Ovary (tissue), 3 donors: Measurements from ENCODE around the gene KCNIP4.

Experiments used
- EP300 ChIP-seq: sonication (generic); formaldehyde crosslinking; IDR thresholded peaks from one replicate; pipeline ENCODE4 v1.6.1; 2017; ENCODE audit warnings: antibody characterized with exemption
- POLR2A ChIP-seq: fragments of 450-650 bp; IDR thresholded peaks from one replicate; pipeline ENCODE4 v1.6.1; 2017; ENCODE audit warnings: antibody characterized with exemption, mild to moderate bottlenecking, moderate library complexity
- TF ChIP-seq, protein P1 (sequence below), 3 donors: fragments of 450-650 bp in 2 of 3; fragments of 200-600 bp in 1 of 3; IDR thresholded peaks; one replicate each; pipeline versions ENCODE4 v1.5.1 to v1.8.0; 2016 to 2022; ENCODE audit warnings: antibody characterized with exemption in 3 of 3, mild to moderate bottlenecking in 1 of 3
- donor health status: DM: no; HTN: no; CAD: no.

DNA sequence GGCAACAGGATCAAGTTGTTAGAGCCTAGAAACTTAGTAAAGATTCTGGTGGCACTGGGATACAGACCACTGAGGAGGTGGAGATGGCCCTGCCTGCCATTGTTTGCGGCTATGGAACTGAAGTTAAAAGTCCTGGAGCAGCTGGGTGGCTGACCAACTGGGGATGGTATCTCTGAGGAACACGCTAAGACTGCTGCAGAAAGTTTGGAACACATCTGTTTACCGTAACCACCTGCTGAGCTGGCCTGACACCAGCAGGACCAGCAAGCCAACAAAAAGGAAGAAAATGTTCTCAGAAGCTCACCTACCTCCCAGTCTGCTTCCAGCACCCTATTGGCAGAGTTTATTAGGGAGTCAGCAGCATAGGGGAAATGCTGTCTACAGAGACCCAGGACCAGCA lies 1265.7 kb downstream of the KCNIP4 start:
- TF ChIP-seq POLR2A = no peak
- TF ChIP-seq, protein P1, sequence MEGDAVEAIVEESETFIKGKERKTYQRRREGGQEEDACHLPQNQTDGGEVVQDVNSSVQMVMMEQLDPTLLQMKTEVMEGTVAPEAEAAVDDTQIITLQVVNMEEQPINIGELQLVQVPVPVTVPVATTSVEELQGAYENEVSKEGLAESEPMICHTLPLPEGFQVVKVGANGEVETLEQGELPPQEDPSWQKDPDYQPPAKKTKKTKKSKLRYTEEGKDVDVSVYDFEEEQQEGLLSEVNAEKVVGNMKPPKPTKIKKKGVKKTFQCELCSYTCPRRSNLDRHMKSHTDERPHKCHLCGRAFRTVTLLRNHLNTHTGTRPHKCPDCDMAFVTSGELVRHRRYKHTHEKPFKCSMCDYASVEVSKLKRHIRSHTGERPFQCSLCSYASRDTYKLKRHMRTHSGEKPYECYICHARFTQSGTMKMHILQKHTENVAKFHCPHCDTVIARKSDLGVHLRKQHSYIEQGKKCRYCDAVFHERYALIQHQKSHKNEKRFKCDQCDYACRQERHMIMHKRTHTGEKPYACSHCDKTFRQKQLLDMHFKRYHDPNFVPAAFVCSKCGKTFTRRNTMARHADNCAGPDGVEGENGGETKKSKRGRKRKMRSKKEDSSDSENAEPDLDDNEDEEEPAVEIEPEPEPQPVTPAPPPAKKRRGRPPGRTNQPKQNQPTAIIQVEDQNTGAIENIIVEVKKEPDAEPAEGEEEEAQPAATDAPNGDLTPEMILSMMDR (IDR thresholded peaks at IDR 0.05) = no peak
- TF ChIP-seq EP300 = no peak
